Naive thymus-derived CD4-positive, alpha-beta T cell (primary cell): ENCODE measurements around the gene AP3B1. TPM values are rescaled to one million over a fixed set of nuclear protein-coding genes. Genes with fewer than 3 reads are reported as not detected.

Experiments
- ATAC-seq: fragments of 150-1000 bp; cut with Tn5 transposase; 2 replicates; pipeline ENCODE4 v1.10.0; 2021; ENCODE audit warnings: mild to moderate bottlenecking, moderate library complexity
- CTCF ChIA-PET: fragments of 350-600 bp; sonication (Branson Sonifier 250); formaldehyde crosslinking; loops from one replicate; lab custom pipeline; 2021; ENCODE audit warnings: antibody characterized with exemption; lab: Charles Lee
- POLR2A ChIA-PET: fragments of 350-600 bp; sonication (Branson Sonifier 250); formaldehyde crosslinking; loops from one replicate; lab custom pipeline; 2021; ENCODE audit warnings: antibody characterized with exemption, inconsistent platforms; lab: Charles Lee
- DNase-seq, 9 donors: peaks; one replicate each; pipeline versions ENCODE4 v3.0.0 to v3.0.0-alpha.2; 2020 to 2022; ENCODE audit warnings: mixed read lengths in 1 of 9
- H3K27ac ChIP-seq: one replicate; pipeline ENCODE4 v1.7.0; 2013; ENCODE audit warnings: mild to moderate bottlenecking, low read depth, low read length, moderate library complexity
- H3K27me3 ChIP-seq, 2 donors: one replicate each; pipeline ENCODE4 v1.7.0; 2013; ENCODE audit warnings: low read length in 2 of 2, mild to moderate bottlenecking in 2 of 2, moderate library complexity in 2 of 2; ENCODE audit not compliant: control insufficient read depth in 2 of 2, insufficient read depth in 2 of 2
- H3K36me3 ChIP-seq, 3 experiments: 1 replicate in 2 of 3; 2 replicates in 1 of 3; pipeline ENCODE4 v1.7.0; 2013; ENCODE audit warnings: low read length in 3 of 3, mild to moderate bottlenecking in 3 of 3, moderate library complexity in 1 of 3; ENCODE audit not compliant: insufficient read depth in 3 of 3, control insufficient read depth in 2 of 3
- H3K4me1 ChIP-seq, 2 donors: one replicate each; pipeline ENCODE4 v1.7.0; 2013; ENCODE audit warnings: low read length in 2 of 2, mild to moderate bottlenecking in 2 of 2, moderate library complexity in 1 of 2; ENCODE audit not compliant: control insufficient read depth in 2 of 2, insufficient read depth in 2 of 2
- H3K4me3 ChIP-seq: 2 replicates; pipeline ENCODE4 v1.7.0; 2013; ENCODE audit warnings: mild to moderate bottlenecking, low read length
- H3K9me3 ChIP-seq, 3 experiments: 1 replicate in 2 of 3; 2 replicates in 1 of 3; pipeline ENCODE4 v1.7.0; 2013; ENCODE audit warnings: low read length in 3 of 3; ENCODE audit not compliant: control insufficient read depth in 2 of 3
- H3K27ac Mint-ChIP-seq, 9 donors: one replicate each; pipeline ENCODE4 v1.8.0; 2020 to 2022; ENCODE audit warnings: mixed read lengths in 9 of 9, mild to moderate bottlenecking in 8 of 9, moderate library complexity in 5 of 9, inconsistent platforms in 2 of 9
- H3K27me3 Mint-ChIP-seq, 5 donors: one replicate each; pipeline ENCODE4 v1.8.0; 2021 to 2022; ENCODE audit warnings: mixed read lengths in 5 of 5, mild to moderate bottlenecking in 1 of 5
- H3K36me3 Mint-ChIP-seq, 5 donors: one replicate each; pipeline ENCODE4 v1.8.0; 2020 to 2022; ENCODE audit warnings: mixed read lengths in 5 of 5, mild to moderate bottlenecking in 3 of 5, inconsistent platforms in 1 of 5
- H3K4me1 Mint-ChIP-seq, 7 donors: one replicate each; pipeline ENCODE4 v1.8.0; 2020 to 2022; ENCODE audit warnings: mixed read lengths in 7 of 7, mild to moderate bottlenecking in 3 of 7, inconsistent platforms in 1 of 7
- H3K4me3 Mint-ChIP-seq, 10 donors: one replicate each; pipeline ENCODE4 v1.8.0; 2020 to 2022; ENCODE audit warnings: mild to moderate bottlenecking in 10 of 10, mixed read lengths in 10 of 10, moderate library complexity in 6 of 10, inconsistent platforms in 2 of 10
- H3K9me3 Mint-ChIP-seq, 11 donors: one replicate each; pipeline ENCODE4 v1.8.0; 2020 to 2022; ENCODE audit warnings: mixed read lengths in 11 of 11, mild to moderate bottlenecking in 4 of 11, inconsistent platforms in 1 of 11, moderate library complexity in 1 of 11
- intact Hi-C, 2 donors: fragments of 100-400 bp; cut with micrococcal nuclease; formaldehyde crosslinking; loops; one replicate each; pipeline ENCODE4 v1.15.1; 2023
- polyA plus RNA-seq, 2 donors: library from polyadenylated mRNA; unstranded; fragments of 300-500 nt; fragmentation: Illumina TruSeq; gene quantifications; one replicate each; pipeline ENCODE4 v1.2.3, GENCODE V29; 2021
- total RNA-seq, 6 experiments: library from RNA in 5 of 6; stranded (reverse) in 5 of 6; gene quantifications; 1 replicate in 5 of 6; 2 replicates in 1 of 6; pipeline ENCODE4 v1.2.3 and lab custom pipeline; 2021 to 2026

AP3B1 gene
- total and polyA plus RNA-seq, 7 experiments from 2014 or later, result 28.3 to 45.0 (median 32.8) TPM

DNA sequence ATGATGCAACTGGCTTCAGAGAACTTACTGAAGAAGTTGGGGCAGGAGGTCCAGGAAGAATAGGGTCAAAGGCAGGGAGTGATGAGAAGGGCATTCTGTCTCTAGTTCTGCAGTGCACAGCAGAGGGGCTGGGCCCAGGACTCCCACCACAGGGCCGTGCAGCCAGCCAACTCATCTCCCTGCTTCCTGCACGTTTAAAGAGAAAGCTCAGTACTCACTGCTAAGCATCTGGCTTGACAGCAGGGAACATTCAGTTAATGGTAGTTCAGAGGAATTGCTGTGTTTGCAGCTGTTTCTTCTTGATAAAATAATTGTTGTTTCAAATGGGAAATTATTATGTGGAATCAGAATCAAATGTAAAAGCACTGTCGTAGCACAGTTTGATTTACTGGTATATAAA is 40.3 kb upstream of the AP3B1 start:
- H3K9me3 ChIP-seq, result no peaks in the 10 kb centered on the region
- ChIA-PET CTCF (no interaction called here), POLR2A (no interaction called here)
- H3K4me3 ChIP-seq, result no peak overlapping the region
- no peaks in the 10 kb centered on the region for H3K4me1 ChIP-seq
- DNase-seq, result no peak
- no peak overlapping the region for H3K27ac ChIP-seq
- peaks cover 0 to 15% (median 4%) of the 10 kb centered on the region in 5 donors for H3K36me3 Mint-ChIP-seq
- intact Hi-C loops, result no loop called here
- no peaks in the 10 kb centered on the region for H3K36me3 ChIP-seq
- no peak overlapping the region for H3K27ac Mint-ChIP-seq
- peaks cover 10 to 36% (median 24%) of the 10 kb centered on the region in 5 donors for H3K27me3 Mint-ChIP-seq
- no peaks in the 10 kb centered on the region for H3K27me3 ChIP-seq
- peaks cover 0 to 29% (median 14%) of the 10 kb centered on the region in 11 donors for H3K9me3 Mint-ChIP-seq
- ATAC-seq, result no peak
- no peak overlapping the region for H3K4me3 Mint-ChIP-seq
- H3K4me1 Mint-ChIP-seq, result no peaks in the 10 kb centered on the region

DNA sequence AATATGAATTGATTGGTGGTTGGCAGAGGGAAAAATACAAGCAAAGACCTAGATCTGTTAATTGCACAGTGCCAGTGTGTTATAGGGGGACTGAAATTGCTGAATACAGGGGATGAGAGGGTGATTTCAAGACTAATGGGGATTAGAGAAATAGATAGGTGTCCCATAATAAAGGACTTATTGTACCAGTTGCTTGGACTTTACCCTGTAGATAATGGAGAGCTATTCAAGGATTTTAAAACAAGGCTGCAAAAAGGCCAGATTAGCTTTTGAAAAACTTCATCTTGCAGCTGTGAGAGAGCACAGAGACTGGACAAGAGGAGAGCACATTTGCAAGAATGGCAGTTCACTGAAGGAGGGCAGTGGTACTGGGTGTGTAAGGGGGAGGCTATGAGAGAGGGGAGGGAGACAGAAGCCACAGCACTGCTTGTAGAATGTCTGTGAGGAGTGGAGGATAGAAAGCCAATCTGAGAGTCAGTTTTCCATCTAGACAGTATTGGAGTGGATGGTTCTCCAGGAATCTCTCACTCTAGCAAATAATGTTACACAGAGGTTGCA is 37.1 kb upstream of the AP3B1 start:
- POLR2A ChIA-PET, result no interaction called here
- peaks cover 0 to 12% (median 1%) of the 10 kb centered on the region in 11 donors for H3K9me3 Mint-ChIP-seq

DNA sequence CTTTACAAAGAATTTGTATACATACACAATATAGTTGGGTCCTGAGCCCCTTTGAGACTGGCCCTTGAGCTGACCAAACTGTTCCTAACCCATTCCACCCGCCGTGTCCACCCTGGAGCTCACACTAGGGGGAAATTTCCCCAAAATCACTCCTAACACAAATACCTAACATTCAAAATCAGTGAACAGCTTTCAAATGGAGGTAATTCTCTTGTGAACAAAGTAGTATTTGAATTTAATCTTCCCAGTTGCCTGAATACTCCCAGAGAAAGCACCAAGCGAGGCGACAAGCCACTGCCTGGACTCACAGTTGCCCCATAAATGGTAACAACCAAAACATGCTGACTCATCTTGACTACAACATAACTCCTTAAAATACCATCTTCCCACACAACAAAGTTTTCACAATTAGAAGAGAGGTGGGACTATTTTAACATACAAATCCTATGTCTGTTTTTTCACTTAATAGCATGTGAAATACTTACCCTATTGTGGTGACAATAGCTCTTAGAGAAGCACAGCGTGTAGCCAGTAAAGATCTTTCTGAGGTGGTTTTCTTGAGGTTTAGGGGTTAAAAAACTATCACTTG is 34.2 kb upstream of the AP3B1 start:
- ChIA-PET CTCF (interaction anchor here (0.7 kb wide), 1 partner anchor 36 kb away, joined by 3 read pairs; no protein-coding TSS in a partner anchor), POLR2A (no interaction called here)
- no peaks in the 10 kb centered on the region for H3K4me1 Mint-ChIP-seq

More for the DNA sequence above, 37.1 kb upstream of the AP3B1 start:
- no peaks in the 10 kb centered on the region for H3K4me1 ChIP-seq
- H3K9me3 ChIP-seq, result no peaks in the 10 kb centered on the region
- DNase-seq, result no peak
- no peak for ATAC-seq
- H3K36me3 ChIP-seq, result no peaks in the 10 kb centered on the region
- Mint-ChIP-seq H3K27me3 (peaks cover 10 to 27% (median 26%) of the 10 kb centered on the region in 5 donors), H3K36me3 (peaks cover 0 to 4% (median 0%) of the 10 kb centered on the region in 5 donors), H3K27ac (no peak overlapping the region), H3K4me1 (no peaks in the 10 kb centered on the region), H3K4me3 (no peak overlapping the region)
- CTCF ChIA-PET, result no interaction called here
- intact Hi-C loops, result no loop called here
- H3K4me3 ChIP-seq, result no peak overlapping the region
- no peaks in the 10 kb centered on the region for H3K27me3 ChIP-seq
- H3K27ac ChIP-seq, result no peak overlapping the region

DNA sequence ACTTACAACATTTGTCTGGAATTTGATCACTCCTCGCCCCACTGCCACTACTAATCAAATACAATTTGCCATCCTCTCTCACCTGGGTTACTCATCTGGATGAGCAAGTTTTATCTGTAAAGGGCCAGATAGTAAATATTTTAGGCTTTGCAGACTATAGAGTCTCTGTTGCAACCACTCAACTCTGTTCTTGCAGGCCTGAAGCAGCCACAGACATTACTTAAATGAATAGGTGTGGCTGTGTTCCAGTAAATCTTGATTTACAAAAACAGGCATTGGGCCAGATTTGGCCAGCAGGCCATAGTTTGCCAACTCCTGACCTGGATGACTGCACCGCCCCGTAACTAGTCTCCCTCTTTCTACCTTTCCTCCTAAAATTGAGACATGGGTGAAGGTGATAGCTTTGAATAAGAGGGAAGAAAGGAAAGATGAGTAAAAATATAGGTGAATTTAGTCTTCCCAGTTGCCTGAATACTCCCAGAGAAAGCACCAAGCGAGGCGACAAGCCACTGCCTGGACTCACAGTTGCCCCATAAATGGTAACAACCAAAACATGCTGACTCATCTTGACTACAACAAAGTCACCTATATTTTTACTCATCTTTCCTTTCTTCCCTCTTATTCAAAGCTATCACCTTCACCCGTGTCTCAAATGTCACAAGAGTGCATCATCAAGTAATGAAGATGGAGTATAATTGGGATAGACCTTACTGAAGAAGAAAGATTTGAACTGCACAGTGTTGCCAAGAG is 33.4 kb upstream of the AP3B1 start:
- POLR2A ChIA-PET, result no interaction called here
- DNase-seq (no peak), ATAC-seq (no peak)
- H3K27me3 ChIP-seq, result no peaks in the 10 kb centered on the region
- CTCF ChIA-PET, result no interaction called here
- H3K9me3 ChIP-seq, result no peaks in the 10 kb centered on the region
- no peak overlapping the region for H3K4me3 ChIP-seq
- no peaks in the 10 kb centered on the region for H3K9me3 Mint-ChIP-seq
- H3K4me1 Mint-ChIP-seq, result no peaks in the 10 kb centered on the region
- peaks cover 4 to 21% (median 10%) of the 10 kb centered on the region in 5 donors for H3K27me3 Mint-ChIP-seq
- intact Hi-C loops, result no loop called here
- no peak overlapping the region for H3K27ac Mint-ChIP-seq
- no peaks in the 10 kb centered on the region for H3K36me3 Mint-ChIP-seq
- no peak overlapping the region for H3K4me3 Mint-ChIP-seq
- H3K36me3 ChIP-seq, result no peaks in the 10 kb centered on the region
- H3K4me1 ChIP-seq, result no peaks in the 10 kb centered on the region
- H3K27ac ChIP-seq, result no peak overlapping the region

More for the DNA sequence above, 34.2 kb upstream of the AP3B1 start:
- H3K9me3 ChIP-seq, result no peaks in the 10 kb centered on the region
- peaks cover 4 to 21% (median 10%) of the 10 kb centered on the region in 5 donors for H3K27me3 Mint-ChIP-seq
- no peak overlapping the region for H3K4me3 Mint-ChIP-seq
- no peaks in the 10 kb centered on the region for H3K36me3 ChIP-seq
- no peaks in the 10 kb centered on the region for H3K27me3 ChIP-seq
- no peak overlapping the region for H3K4me3 ChIP-seq
- H3K4me1 ChIP-seq, result no peaks in the 10 kb centered on the region
- H3K36me3 Mint-ChIP-seq, result no peaks in the 10 kb centered on the region
- intact Hi-C loops, result no loop called here
- no peak for DNase-seq
- H3K9me3 Mint-ChIP-seq, result no peaks in the 10 kb centered on the region
- no peak for ATAC-seq
- no peak overlapping the region for H3K27ac Mint-ChIP-seq
- no peak overlapping the region for H3K27ac ChIP-seq

DNA sequence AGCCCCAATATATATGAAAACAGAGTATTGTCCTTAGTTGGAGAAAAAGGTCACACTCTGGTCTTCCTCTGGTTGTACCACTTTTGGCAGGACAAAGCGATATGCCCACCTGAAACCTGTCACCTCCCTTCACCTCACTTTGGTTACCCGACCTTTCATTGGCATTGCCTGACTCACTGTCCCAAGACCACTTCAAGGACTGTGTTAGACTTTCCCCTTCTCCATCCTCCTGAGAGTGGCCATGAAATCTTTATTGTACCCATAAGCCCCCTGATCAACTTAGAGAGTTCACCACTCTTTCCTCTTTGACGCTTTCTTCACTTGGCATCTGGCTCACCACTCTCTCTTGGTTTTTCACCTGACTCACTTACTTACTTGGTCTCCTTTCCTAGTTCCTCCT is 32.4 kb upstream of the AP3B1 start:
- Histone ChIP-seq H3K36me3 (no peaks in the 10 kb centered on the region), H3K27ac (no peak overlapping the region), H3K4me3 (no peak overlapping the region), H3K27me3 (no peaks in the 10 kb centered on the region), H3K9me3 (no peaks in the 10 kb centered on the region), H3K4me1 (no peaks in the 10 kb centered on the region)
- ChIA-PET POLR2A (no interaction called here), CTCF (no interaction called here)
- Mint-ChIP-seq H3K36me3 (no peaks in the 10 kb centered on the region), H3K9me3 (no peaks in the 10 kb centered on the region), H3K4me3 (no peak overlapping the region), H3K27me3 (peaks cover 4 to 21% (median 10%) of the 10 kb centered on the region in 5 donors), H3K27ac (no peak overlapping the region), H3K4me1 (no peaks in the 10 kb centered on the region)
- ATAC-seq (no peak), DNase-seq (no peak)
- intact Hi-C loops, result no loop called here

DNA sequence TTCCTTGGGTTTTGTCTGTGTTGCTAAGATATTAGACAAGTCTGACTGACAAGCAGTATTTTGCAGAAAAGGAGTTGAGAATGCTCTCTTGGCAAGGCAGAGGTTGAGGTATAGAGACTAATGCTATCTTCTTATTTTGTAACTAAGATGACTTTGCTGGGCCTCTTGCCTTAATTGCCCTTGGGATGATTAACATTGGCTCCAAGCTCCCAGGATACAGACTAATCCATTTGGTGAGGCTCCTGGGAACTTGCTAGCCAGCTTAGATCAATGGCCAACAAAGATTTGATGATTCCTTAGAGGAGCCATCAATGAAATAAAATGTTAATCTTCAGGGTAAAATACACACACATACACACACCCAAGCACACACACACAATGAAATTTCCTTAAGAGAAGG is 28.7 kb upstream of the AP3B1 start:
- Histone ChIP-seq H3K36me3 (no peaks in the 10 kb centered on the region), H3K4me3 (no peak overlapping the region), H3K27me3 (no peaks in the 10 kb centered on the region), H3K27ac (no peak overlapping the region), H3K9me3 (no peaks in the 10 kb centered on the region), H3K4me1 (no peaks in the 10 kb centered on the region)
- Mint-ChIP-seq H3K4me1 (no peaks in the 10 kb centered on the region), H3K9me3 (no peaks in the 10 kb centered on the region), H3K27ac (no peak overlapping the region), H3K4me3 (no peak overlapping the region), H3K27me3 (peaks cover 0 to 22% (median 5%) of the 10 kb centered on the region in 5 donors), H3K36me3 (no peaks in the 10 kb centered on the region)
- intact Hi-C loops, result loop anchor here in 1 of 2 donors (5.0 kb wide), 1 partner anchor 809 kb away; no protein-coding TSS in a partner anchor
- ChIA-PET CTCF (no interaction called here), POLR2A (no interaction called here)
- ATAC-seq (no peak), DNase-seq (no peak)
